Mammary epithelial cell (primary cell): ENCODE results near the gene RBM4.

Source experiments
- CTCF ChIP-seq, 2 donors: IDR thresholded peaks in 1 of 2; conservative IDR thresholded peaks in 1 of 2; 2 replicates each; pipeline ENCODE4 v1.5.1; 2011 to 2012; ENCODE audit warnings: inconsistent platforms in 2 of 2, low read length in 2 of 2, mild to moderate bottlenecking in 2 of 2, control low read depth in 1 of 2, low read depth in 1 of 2; ENCODE audit not compliant: insufficient read depth in 1 of 2; ENCODE audit errors: extremely low read depth in 1 of 2
- EZH2 ChIP-seq: IDR thresholded peaks from 2 replicates; pipeline ENCODE4 v1.6.1; 2012; ENCODE audit warnings: low read length, inconsistent platforms, borderline replicate concordance

GRCh38 chr11:66674964-66675602, 36.6 kb downstream of the RBM4 start:
- TF ChIP-seq CTCF (conservative IDR thresholded peaks at IDR 0.05 in 1 of 2, IDR thresholded peaks at IDR 0.05 in 1 of 2; ENCODE audit: extremely low read depth in 1 of 2, insufficient read depth in 1 of 2, low read depth in 1 of 2, low read length in 2 of 2) (no peak), EZH2 (no peak)
